OCI-LY1 (cell line): ENCODE data around the gene MED6.

Experiments used
- H2AFZ ChIP-seq: fragments of 200-600 bp; sonication (generic), shearing (Covaris generic); 2 replicates; pipeline ENCODE4 v1.6.0; 2014; ENCODE audit warnings: antibody characterized with exemption, mild to moderate bottlenecking, low read length
- H3F3A ChIP-seq: fragments of 200-600 bp; sonication (generic), shearing (Covaris generic); 2 replicates; pipeline ENCODE4 v1.6.0; 2014; ENCODE audit warnings: mild to moderate bottlenecking, antibody characterized with exemption, low read length, moderate library complexity; ENCODE audit not compliant: insufficient read depth
- H3K27ac ChIP-seq: fragments of 200-600 bp; sonication (generic); 2 replicates; pipeline ENCODE4 v1.5.1; 2014; ENCODE audit warnings: low read length, mixed run types, mild to moderate bottlenecking, low read depth; ENCODE audit not compliant: poor library complexity, severe bottlenecking
- H3K27me3 ChIP-seq: fragments of 200-600 bp; sonication (generic); 2 replicates; pipeline ENCODE4 v1.6.0; 2014; ENCODE audit warnings: antibody characterized with exemption, mild to moderate bottlenecking, low read length, moderate library complexity; ENCODE audit not compliant: insufficient read depth
- H3K36me3 ChIP-seq: fragments of 200-600 bp; sonication (generic); 2 replicates; pipeline ENCODE4 v1.6.1; 2014; ENCODE audit warnings: mild to moderate bottlenecking, antibody characterized with exemption, low read length, moderate library complexity, mixed read lengths; ENCODE audit not compliant: insufficient read depth
- H3K4me1 ChIP-seq: fragments of 200-600 bp; sonication (generic); 2 replicates; pipeline ENCODE4 v1.5.1; 2014; ENCODE audit warnings: mild to moderate bottlenecking, low read length, moderate library complexity; ENCODE audit not compliant: insufficient read depth, severe bottlenecking
- H3K4me2 ChIP-seq: fragments of 200-600 bp; sonication (generic), shearing (Covaris generic); 2 replicates; pipeline ENCODE4 v1.6.1; 2014; ENCODE audit warnings: low read length
- H3K4me3 ChIP-seq: fragments of 200-600 bp; sonication (generic); 2 replicates; pipeline ENCODE4 v1.5.1; 2014; ENCODE audit warnings: low read length, low read depth, mild to moderate bottlenecking, mixed read lengths; ENCODE audit not compliant: poor library complexity, severe bottlenecking
- H3K79me2 ChIP-seq: fragments of 200-600 bp; shearing (Covaris generic); 2 replicates; pipeline ENCODE4 v1.6.1; 2016; ENCODE audit warnings: mixed run types, low read length, mixed read lengths; ENCODE audit not compliant: insufficient read depth
- H3K9ac ChIP-seq: fragments of 200-600 bp; sonication (generic), shearing (Covaris generic); 2 replicates; pipeline ENCODE4 v1.6.1; 2014; ENCODE audit warnings: mild to moderate bottlenecking, low read length, mixed read lengths
- H3K9me2 ChIP-seq: fragments of 200-600 bp; sonication (generic), shearing (Covaris generic); 2 replicates; pipeline ENCODE4 v1.6.1; 2014; ENCODE audit warnings: low read depth, mild to moderate bottlenecking, low read length, mixed read lengths
- H3K9me3 ChIP-seq: fragments of 200-600 bp; shearing (Covaris generic); 2 replicates; pipeline ENCODE4 v1.6.1; 2014; ENCODE audit warnings: low read length, mixed read lengths
- H4K20me1 ChIP-seq: fragments of 200-600 bp; sonication (generic), shearing (Covaris generic); 2 replicates; pipeline ENCODE4 v1.6.0; 2016; ENCODE audit warnings: mild to moderate bottlenecking, low read length; ENCODE audit not compliant: insufficient read depth
- CTCF ChIP-seq: fragments of 200-600 bp; sonication (generic), shearing (Covaris generic); IDR thresholded peaks from 2 replicates; pipeline ENCODE4 v1.5.1; 2017; ENCODE audit warnings: mild to moderate bottlenecking, antibody characterized with exemption, low read length, moderate library complexity, mixed read lengths
- EZH2 ChIP-seq: fragments of 200-600 bp; sonication (generic), shearing (Covaris generic); IDR thresholded peaks from 2 replicates; pipeline ENCODE4 v1.8.0; 2017; ENCODE audit warnings: borderline replicate concordance, mixed run types, mild to moderate bottlenecking, antibody characterized with exemption, low read length, moderate library complexity, mixed read lengths

The MED6 gene

GRCh38 chr14:70536830-70537229 lies 63.6 kb downstream of the MED6 start:
- Histone ChIP-seq H3K9me3 (peaks cover 9% of the 10 kb centered on the region; the same call in 1 of the 2 replicates), H3K4me3 (no peak overlapping the region), H2AFZ (no peak overlapping the region), H3K27ac (no peak overlapping the region), H3K4me2 (no peak overlapping the region), H3K79me2 (no peaks in the 10 kb centered on the region), H3K36me3 (0 out of 2 replicates have a peak, but pooled peaks cover 6% of the 10 kb centered on the region), H4K20me1 (no peaks in the 10 kb centered on the region), H3K9me2 (no peaks in the 10 kb centered on the region), H3K27me3 (no peaks in the 10 kb centered on the region), H3K4me1 (no peaks in the 10 kb centered on the region), H3F3A (no peaks in the 10 kb centered on the region), H3K9ac (no peak overlapping the region)
- no peak for TF ChIP-seq CTCF
- no peak for TF ChIP-seq EZH2

- no peak within 1 kb of the TSS for H3K27ac ChIP-seq
- no peaks in the 10 kb centered on the region for H3K4me1 ChIP-seq
- TF ChIP-seq EZH2 (no peak), CTCF (no peak)
- H3K27me3 ChIP-seq = no peaks in the 10 kb centered on the region
- H3K4me2 ChIP-seq = no peak within 1 kb of the TSS
- no peak within 1 kb of the TSS for H3K9ac ChIP-seq
- H3K9me2 ChIP-seq = no peaks in the 10 kb centered on the region
- no peaks in the 10 kb centered on the region for H3K79me2 ChIP-seq
- 0 out of 2 replicates have a peak, but pooled peaks cover 6% of the 10 kb centered on the region for H3K36me3 ChIP-seq
- no peaks in the 10 kb centered on the region for H3F3A ChIP-seq
- H3K4me3 ChIP-seq = no peak within 1 kb of the TSS
- H3K9me3 ChIP-seq = peaks cover 9% of the 10 kb centered on the region; the same call in 1 of the 2 replicates
- H4K20me1 ChIP-seq = no peaks in the 10 kb centered on the region
- no peak within 1 kb of the TSS for H2AFZ ChIP-seq
Observed at GRCh38 chr14:70534904-70535303, 65.6 kb downstream of the MED6 start, which contains the start of gene ADAM20. TSS of gene ADAM20 (minus strand) at chr14:70535004. CDS start at chr14:70524757, 10,247 bp downstream.
